ENCODE data around the gene GULP1.
"Not testable (repeated sequence)": the region's sequence is repeated elsewhere in the genome, so short reads cannot be mapped to it uniquely, and the experiment has no call there.

Gene GULP1

DNA sequence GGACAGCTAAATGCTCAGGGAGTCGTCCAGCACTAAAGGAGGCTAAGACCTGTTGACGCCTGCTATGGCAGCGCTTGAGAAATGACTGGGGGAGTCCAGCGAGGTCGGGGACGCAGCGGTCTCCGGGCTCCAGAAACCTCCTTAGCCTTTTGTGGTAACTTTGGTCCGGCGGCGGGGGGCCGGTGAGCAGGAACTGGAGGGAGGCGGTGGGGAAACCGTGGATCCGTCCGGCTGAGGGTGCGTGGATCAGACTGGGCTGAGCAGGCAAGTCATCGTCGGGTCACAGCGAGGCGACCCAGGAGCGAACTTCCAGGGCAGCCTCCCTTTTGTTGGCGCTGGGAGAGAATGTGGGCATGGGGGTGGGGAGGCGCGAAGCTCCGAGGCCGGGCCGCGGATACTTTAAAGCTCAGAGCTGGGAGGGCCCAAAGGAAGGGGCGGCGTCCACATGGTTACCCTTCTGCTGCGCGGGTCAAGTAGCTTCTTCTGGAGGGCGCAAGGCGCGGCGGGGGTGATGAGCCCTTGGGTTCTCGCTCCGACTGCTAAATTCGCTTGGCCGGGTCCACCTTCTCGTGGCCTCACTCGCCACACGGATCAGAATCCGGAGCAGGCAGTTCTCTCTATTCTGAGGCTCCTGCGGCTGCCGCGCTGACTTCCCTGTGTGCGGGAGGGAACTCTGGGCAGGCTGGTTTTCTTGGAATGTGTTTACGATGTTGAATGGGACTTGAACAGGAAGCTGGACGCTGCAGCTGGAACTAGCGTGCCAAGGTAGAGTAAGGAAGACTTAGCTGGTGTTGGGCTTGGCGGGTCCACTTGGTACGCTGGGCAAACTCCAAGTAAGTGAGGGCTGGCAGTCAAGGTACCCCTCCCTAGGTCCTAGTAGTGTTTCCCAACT is 920 bp downstream of the GULP1 start:
- peak; percentile 89 for DNase-seq (ENCODE audit: low read depth, low spot score)

- DNase-seq (ENCODE audit: low read depth, low spot score), result peak; percentile 93
Measured at GRCh38 chr2:188293601-188294351, 2.1 kb downstream of the GULP1 start.

DNA sequence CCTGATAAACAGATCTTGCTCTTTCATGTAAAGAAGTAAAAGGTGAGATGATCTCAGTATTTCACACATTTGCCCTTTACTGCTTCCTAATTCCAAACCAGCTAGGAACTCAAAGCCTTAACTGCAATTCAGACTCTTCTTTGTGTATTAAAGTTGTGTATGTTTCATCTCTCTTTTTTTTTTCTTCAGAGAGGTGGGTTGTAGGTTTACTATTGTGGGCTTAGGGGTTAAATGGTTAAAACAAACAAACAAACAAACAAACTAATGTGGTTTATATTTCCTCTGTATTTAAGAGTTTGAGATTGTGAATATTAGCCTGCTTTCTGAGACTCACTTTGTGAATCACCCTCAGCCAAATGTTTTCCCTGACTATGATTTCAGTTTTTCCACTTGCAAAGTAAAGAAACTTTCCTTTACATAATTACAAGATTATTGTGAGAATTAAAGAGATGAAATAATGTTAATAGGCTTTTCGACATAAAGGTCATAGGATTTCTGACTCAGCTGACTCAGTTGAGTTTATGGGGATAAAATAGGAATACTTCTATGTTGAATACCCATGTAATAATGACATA is 2.8 kb downstream of the GULP1 start:
- peak; percentile 30 for DNase-seq (ENCODE audit: low read depth, low spot score)

- DNase-seq (ENCODE audit: low read depth, low spot score), result peak; percentile 16
Measured at GRCh38 chr2:188295067-188295685, 3.5 kb downstream of the GULP1 start.

- DNase-seq (ENCODE audit: low read depth, low spot score), result no peak
Measured at GRCh38 chr2:188297978-188298377, 6.3 kb downstream of the GULP1 start.

GRCh38 chr2:188298937-188299371 is 7.3 kb downstream of the GULP1 start:
- DNase-seq (ENCODE audit: low read depth, low spot score), result not testable (repeated sequence)

DNA sequence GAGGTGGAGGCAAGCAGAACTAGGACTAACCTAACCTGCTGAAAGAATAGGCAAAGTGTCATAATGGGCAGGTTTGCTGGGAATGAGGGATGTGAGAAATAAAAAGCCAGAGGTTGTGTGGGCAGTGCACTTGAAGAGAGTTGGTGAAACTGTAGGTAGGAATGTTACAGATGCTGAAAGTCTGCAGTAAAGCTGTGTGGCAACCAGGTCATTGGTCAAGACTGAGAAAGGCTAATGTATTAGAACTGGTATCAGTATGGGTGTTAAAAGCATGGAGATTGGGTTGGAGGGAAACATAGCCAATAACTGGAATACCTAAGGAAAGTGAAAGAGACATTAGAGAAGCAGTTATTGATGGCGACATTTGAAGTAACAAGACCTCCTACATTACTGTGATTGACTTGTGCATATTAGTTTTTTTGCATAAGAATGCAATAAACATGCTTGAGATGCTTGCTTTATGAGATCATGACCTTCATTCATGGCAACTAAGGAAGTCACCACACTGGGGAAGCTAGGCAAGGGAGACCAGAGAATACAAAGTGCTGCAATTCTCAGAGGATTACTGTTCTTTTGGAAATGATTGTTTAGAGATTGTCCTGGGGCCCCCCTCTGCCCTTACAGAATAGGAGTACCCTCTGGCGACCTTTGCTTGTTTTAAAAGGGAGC is 11.8 kb downstream of the GULP1 start:
- DNase-seq (ENCODE audit: low read depth, low spot score), result peak; percentile 62

DNA sequence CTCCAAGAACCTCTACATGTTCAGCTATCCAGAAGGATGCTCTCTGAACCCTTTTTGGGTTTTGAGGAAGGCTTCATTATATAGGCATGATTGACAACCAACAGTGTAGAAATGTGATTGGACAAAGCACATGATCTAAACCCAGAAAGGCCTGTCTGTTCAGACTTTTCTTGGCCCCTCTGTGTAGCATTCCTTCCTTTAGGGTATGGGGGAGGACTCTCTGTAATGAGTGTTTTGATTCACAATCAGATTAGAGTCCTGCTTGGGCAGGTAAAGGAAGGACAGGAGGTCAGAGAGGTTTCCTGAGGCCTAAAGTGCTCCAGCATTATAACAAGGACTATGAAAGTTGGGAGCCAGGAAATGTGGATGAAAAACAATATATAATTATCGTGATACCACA is 13.6 kb downstream of the GULP1 start:
- no peak for DNase-seq (ENCODE audit: low read depth, low spot score)

GRCh38 chr2:188306271-188306670 is 14.6 kb downstream of the GULP1 start:
- no peak for DNase-seq (ENCODE audit: low read depth, low spot score)

DNA sequence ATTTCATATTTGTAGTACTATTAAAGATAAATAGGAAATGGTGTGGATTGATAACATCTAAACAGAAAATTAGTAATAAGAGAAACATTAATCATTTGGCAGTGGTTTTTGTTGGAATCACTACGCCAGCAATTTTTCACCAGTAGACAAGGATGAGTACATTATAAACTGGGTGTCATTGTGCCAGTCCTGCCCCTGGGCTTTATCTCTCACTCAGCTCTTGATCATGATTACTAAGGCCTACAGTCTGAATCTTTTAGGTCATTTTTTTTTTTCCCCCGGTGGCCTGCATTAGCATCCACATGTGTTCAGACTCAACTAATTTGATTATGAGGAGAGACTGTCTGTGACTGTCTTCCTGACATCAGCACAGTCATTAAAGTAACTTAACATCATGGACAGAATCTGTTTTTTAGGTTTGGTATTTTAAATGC is 16.2 kb downstream of the GULP1 start:
- DNase-seq (ENCODE audit: low read depth, low spot score), result no peak

DNA sequence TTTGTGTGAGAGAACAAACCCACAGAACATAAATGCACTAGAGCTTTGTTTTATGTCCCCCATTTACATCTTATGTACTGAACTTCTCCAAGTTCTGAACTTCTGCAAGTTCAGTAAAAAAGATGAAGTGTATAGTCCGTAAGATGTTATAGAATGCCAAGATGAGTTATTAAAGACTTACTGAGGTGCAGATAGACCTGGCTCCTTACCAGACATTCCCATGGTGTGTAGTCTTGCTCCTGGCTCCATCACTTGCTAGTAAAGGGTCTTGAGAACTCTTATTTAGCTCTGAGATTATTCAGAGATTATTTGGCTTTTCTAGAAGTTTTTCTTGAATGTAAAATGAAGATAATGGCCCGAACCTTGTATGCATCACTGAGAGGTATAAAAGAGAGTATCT is 16.8 kb downstream of the GULP1 start:
- no peak for DNase-seq (ENCODE audit: low read depth, low spot score)

- no peak for DNase-seq (ENCODE audit: low read depth, low spot score)
Measured at GRCh38 chr2:188309364-188309763, 17.7 kb downstream of the GULP1 start.

GRCh38 chr2:188314314-188315054 is 22.8 kb downstream of the GULP1 start:
- DNase-seq (ENCODE audit: low read depth, low spot score), result no peak

DNA sequence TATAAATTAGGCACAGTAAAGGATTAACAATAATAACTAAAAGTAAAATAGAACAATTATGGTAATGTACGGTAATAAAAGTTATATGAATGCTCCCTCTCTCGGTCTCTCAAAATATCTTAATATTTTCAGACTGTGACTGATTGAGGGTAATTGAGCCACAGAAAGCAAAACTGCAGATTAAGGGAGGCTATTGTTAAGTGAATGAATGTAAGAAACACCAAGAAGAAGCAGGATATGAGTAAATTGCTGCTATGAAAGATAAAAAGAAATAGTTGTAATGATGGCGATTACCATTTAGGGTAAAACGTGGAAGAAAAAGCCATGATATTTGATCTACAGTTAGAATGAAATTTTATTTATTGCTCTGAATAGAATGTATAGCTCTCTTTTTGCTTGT is 24.1 kb downstream of the GULP1 start:
- DNase-seq (ENCODE audit: low read depth, low spot score), result no peak

DNA sequence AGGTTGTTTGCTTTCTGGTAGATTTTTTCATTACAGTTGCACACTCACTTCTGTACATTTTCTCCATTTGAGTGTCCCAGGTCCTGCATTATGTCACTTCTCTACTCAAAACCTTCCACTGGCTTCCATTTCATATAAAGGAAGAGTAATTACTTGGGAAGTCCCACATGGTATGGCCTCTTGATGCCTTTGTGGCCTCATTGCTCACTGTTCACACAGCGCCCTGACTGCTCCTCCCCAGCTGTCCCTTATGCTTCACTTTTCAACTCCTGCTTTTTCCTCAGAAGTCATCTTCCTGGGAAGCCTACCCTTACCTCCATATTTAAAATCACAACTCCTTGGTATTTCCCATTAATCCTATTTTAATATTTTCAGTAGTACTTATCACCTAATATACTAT is 24.7 kb downstream of the GULP1 start:
- no peak for DNase-seq (ENCODE audit: low read depth, low spot score)

DNA sequence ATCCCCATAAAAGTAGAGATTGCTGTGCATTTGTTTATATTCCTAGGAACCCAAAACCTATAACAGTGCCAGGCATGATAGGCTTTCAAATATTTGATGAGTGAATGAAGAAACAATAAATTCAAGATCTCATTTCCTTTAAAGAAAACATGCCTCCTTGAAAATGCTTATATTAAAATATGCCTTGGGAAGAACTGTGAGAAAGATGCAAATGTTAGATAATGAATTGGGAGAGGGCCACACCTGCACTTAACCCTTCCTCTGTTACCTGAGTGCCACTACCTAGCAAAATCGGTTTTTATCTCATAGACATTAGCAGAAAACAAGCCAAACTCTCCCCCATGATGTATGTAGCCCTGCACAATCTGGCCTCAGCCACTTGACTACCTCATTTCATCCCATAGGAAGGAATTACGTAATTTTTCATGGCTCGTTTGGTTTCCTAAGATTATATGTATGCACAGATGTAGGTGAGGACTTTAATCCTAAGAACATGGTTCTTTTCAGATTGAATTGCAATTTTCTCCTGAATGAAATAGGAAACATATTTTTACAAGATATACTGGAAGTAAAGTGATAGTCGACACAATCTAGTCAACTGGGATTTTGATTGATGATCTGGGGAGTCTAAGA is 25.2 kb downstream of the GULP1 start:
- no peak for DNase-seq (ENCODE audit: low read depth, low spot score)

DNA sequence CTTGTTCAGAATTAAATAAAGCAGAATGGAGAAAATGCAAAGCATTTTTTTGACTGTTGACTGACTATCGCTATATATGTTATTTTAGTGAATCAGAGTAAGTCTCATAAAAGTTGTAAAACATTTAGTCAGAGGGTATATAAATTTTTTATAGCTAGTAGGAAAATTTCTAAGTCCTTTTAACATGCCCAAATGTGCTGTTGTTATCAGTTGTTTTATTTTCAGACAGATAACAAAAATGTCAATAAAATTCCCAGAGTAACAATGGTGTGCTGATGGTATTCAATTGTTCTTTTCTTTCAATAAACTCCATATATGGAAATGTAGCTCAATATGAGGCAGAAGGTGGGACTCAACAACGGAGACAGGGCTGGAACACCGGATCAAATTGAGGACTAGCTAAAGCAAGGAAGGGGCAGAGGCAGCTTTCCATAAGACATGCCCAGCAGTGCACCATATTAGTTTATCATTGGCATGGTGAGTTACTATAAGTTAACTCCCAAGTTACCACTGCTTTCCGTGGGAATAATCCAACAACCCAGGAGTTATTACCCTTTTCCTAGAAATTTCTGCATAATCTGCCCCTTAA is 26.6 kb downstream of the GULP1 start:
- no peak for DNase-seq (ENCODE audit: low read depth, low spot score)

DNA sequence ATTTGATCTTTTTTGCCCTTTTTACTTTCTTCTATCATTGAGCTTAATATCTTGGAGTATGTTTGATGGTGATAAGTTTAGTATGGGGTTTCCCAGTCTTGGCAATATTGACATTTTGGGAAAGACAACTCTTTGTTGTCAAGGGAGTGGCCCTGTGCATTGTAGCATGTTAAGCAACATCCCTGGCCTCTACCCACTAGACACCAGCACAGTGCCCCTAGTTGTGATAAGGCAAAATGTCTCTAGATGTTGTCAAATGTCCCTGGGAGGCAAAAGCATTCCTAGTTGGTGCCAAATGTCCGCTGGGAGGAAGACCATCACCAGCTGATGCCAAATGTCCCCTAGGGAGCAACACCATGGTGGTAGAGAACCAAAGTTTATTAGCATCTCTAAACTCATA is 28.2 kb downstream of the GULP1 start:
- no peak for DNase-seq (ENCODE audit: low read depth, low spot score)

- no peak for DNase-seq (ENCODE audit: low read depth, low spot score)
Measured at GRCh38 chr2:188320861-188321260, 29.2 kb downstream of the GULP1 start.

Data from astrocyte of the hippocampus (primary cell).